ENCODE measurements around the gene ZMIZ1.

The ZMIZ1 gene

GRCh38 chr10:79246606-79247275 is 178.0 kb downstream of the ZMIZ1 start:
- DNase-seq (ENCODE audit: low read depth), result no peak

GRCh38 chr10:79247373-79248137 is 178.8 kb downstream of the ZMIZ1 start:
- no peak for DNase-seq (ENCODE audit: low read depth)

- DNase-seq (ENCODE audit: low read depth), result no peak
Measured at GRCh38 chr10:79248341-79249185, 179.8 kb downstream of the ZMIZ1 start.

GRCh38 chr10:79249186-79250121 is 180.7 kb downstream of the ZMIZ1 start:
- no peak for DNase-seq (ENCODE audit: low read depth)

- DNase-seq (ENCODE audit: low read depth), result no peak
Measured at GRCh38 chr10:79250259-79250658, 181.5 kb downstream of the ZMIZ1 start.

- DNase-seq (ENCODE audit: low read depth), result no peak
Measured at GRCh38 chr10:79252450-79252849, 183.7 kb downstream of the ZMIZ1 start.

- no peak for DNase-seq (ENCODE audit: low read depth)
Measured at GRCh38 chr10:79252971-79253370, 184.2 kb downstream of the ZMIZ1 start.

- no peak for DNase-seq (ENCODE audit: low read depth)
Measured at GRCh38 chr10:79253704-79254103, 184.9 kb downstream of the ZMIZ1 start.

GRCh38 chr10:79254333-79255006 is 185.7 kb downstream of the ZMIZ1 start:
- no peak for DNase-seq (ENCODE audit: low read depth)

- no peak for DNase-seq (ENCODE audit: low read depth)
Measured at GRCh38 chr10:79255007-79255507, 186.3 kb downstream of the ZMIZ1 start.

- no peak for DNase-seq (ENCODE audit: low read depth)
Measured at GRCh38 chr10:79256264-79256806, 187.6 kb downstream of the ZMIZ1 start.

GRCh38 chr10:79258894-79259293 is 190.1 kb downstream of the ZMIZ1 start:
- no peak for DNase-seq (ENCODE audit: low read depth)

GRCh38 chr10:79259834-79260233 is 191.1 kb downstream of the ZMIZ1 start:
- no peak for DNase-seq (ENCODE audit: low read depth)

GRCh38 chr10:79260811-79261740 is 192.3 kb downstream of the ZMIZ1 start:
- no peak for DNase-seq (ENCODE audit: low read depth)

- DNase-seq (ENCODE audit: low read depth), result no peak
Measured at GRCh38 chr10:79262131-79262530, 193.4 kb downstream of the ZMIZ1 start.

GRCh38 chr10:79262959-79263746 is 194.4 kb downstream of the ZMIZ1 start:
- DNase-seq (ENCODE audit: low read depth), result no peak

GRCh38 chr10:79263939-79264338 is 195.2 kb downstream of the ZMIZ1 start:
- DNase-seq (ENCODE audit: low read depth), result no peak

GRCh38 chr10:79264942-79265341 is 196.2 kb downstream of the ZMIZ1 start:
- DNase-seq (ENCODE audit: low read depth), result no peak

GRCh38 chr10:79266084-79266483 is 197.3 kb downstream of the ZMIZ1 start:
- no peak for DNase-seq (ENCODE audit: low read depth)
